Measurements from ENCODE around the gene DPP7.
"Not testable (repeated sequence)": the region's sequence is repeated elsewhere in the genome, so short reads cannot be mapped to it uniquely, and the experiment has no call there.

The DPP7 gene

DNA sequence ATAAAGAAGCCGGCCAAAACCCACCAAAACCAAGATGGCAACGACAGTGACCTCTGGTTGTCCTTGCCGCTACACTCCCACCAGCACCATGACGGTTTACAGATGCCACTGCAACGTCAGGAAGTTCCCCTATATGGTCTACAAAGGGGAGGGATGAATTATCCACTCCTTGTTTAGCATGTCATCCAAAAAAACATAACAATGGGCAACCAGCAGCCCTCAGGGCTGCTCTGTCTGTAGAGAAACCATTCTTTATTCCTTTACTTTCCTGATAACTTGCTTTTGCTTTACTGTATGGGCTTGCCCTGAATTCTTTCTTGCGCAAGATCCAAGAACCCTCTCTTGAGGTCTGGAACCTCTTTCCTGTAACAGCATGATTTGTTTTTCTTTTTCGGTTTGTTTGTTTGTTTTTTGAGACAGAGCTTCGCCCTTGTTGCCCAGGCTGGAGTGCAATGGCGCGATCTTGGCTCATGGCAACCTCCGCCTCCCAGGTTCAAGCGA, 39.2 kb downstream of the DPP7 start:
- DNase-seq: no peak

DNA sequence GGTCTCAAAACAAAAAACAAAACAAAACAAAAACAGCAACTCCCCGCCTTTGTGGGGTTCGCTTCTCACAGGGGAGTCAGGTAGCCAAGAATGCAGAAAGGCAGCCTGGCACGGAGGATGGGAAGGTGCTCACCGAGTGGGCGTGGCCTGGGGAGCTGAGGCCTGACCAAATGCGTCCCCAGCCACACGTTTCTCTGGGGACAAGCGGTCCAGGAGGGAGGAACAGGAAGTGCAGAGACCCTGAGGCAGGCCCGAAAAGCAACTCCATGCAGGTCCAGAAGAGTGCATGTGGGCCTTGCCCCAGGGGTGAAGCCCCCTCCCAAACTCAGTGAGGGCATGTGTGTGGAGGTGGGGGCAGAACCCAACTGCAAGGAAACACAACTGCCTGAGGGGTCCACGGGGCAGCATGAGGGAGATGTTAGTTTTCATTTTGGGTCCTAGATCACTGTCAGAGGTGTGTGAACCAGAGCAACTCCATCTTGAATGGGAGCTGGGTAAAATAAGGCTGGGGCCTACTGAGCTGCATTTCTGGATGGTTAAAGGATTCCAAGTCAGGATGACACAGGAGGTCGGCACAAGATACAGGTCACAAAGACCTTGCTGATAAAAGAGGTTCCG, 39.8 kb downstream of the DPP7 start:
- no peak for DNase-seq

- no peak for DNase-seq
Measured at GRCh38 chr9:137073992-137074399, 40.5 kb downstream of the DPP7 start.

DNA sequence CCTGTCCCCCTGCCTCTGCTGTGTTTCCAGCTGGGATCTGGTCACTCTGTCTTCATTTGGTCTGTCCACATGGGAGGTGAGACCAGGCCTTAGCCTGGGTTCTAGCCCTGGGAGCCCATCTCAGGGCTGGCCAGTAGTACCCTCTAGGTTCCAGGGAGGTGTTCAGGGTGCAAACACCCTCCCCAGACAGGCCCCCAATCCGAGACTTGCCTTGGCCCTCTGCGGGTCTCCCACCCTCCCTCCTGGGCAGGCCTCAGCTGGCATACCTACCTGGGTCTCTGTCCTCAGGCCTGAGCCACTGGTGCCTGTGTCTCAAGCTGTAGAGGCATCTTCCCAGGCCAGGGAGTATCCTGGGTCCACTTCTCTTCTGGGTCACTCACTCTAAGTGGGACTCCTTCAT, 43.3 kb downstream of the DPP7 start:
- DNase-seq: no peak

GRCh38 chr9:137070906-137071275, 43.6 kb downstream of the DPP7 start:
- DNase-seq: peak in 55 of 56 donors; percentile 25 to 95 (median 79)

- DNase-seq: peak in 55 of 56 donors; percentile 46 to 91 (median 75)
Measured at GRCh38 chr9:137070201-137070905, 44.2 kb downstream of the DPP7 start, which contains the start of gene SAPCD2. SAPCD2 (minus strand) TSS chr9:137070557; CDS start chr9:137070460, 97 bp downstream.

GRCh38 chr9:137069508-137070091, 44.9 kb downstream of the DPP7 start:
- DNase-seq: no peak

DNA sequence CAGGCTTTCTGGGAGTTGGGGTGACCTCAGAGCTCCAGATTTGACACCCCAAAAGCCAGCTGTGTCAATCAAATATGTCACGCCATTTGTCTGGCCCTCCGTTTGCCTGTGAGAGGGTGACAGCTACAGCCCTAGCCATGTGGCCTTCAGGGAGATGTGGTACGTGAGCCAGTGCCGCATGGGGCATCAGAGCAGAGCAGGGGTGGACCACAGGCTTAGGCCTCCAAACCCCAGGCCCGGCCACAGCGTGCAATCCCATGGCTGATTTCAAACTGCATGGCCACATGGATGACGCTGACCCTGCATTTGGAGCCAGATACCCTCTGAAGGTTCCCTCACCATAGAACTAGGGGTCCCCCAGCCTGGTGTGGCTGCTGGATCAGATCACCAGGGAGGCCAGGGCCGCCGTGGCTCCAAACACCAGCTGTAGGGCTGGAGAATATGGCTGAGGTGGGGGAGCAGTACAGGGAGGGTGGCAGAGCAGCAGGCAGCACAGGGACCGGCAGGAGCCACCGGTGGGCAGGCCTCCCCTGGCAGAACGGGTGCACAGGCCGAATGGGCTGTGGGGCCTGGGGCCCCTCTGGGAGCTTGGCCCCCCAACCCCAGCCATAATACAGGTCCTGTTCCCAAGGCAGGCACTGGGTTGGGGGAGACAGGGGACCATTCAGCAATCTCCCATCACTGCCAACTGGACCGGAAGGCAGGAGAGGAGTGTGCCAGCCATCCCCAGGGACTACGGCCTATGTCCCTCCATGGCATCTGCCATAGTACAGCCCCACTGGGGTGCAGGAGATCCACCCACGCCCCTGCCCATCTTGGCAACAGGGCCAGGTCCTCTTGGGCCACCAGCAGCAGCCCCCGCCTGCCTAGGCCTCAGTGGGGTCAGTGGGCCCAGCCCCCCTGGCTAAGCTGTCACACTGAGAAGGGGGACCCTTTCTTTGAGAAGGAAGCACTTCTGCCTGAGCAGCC, 45.7 kb downstream of the DPP7 start:
- DNase-seq: peak in 1 of 56 donors; percentile 14

DNA sequence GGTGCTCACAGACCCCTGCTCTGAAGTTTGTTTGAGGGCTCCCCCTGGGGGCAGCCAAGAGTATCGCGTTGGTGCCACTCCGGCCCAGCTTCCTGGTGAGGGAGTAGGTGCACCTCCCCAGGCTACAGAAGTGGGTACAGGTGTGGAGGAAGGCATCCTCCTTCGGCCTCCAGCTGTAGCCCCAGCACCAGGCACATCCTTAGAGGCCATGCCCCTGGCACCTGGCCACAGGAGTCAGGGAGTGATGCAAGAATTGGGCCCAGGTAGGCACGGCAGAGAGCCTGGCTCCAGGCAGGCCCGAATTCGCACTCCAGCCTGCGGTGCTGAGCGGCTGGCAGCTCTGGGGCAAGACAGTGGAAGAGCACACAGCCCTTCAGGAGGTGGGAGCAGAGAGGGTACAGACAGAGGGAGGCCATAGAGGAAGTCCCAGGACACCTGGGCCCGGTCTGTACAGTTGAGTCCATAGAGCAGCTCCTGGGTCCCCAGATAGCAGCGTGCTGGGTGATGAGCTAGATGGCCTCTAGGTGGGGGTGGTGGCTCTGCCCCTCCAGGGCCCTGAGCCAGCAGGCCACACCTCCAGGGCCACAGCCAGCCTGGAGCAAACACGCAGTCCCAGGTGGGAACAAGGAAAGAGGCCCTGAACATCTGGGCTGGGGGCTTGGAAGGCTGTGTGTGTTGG, 46.5 kb downstream of the DPP7 start:
- peak in 49 of 56 donors; percentile 20 to 88 (median 56) for DNase-seq

DNA sequence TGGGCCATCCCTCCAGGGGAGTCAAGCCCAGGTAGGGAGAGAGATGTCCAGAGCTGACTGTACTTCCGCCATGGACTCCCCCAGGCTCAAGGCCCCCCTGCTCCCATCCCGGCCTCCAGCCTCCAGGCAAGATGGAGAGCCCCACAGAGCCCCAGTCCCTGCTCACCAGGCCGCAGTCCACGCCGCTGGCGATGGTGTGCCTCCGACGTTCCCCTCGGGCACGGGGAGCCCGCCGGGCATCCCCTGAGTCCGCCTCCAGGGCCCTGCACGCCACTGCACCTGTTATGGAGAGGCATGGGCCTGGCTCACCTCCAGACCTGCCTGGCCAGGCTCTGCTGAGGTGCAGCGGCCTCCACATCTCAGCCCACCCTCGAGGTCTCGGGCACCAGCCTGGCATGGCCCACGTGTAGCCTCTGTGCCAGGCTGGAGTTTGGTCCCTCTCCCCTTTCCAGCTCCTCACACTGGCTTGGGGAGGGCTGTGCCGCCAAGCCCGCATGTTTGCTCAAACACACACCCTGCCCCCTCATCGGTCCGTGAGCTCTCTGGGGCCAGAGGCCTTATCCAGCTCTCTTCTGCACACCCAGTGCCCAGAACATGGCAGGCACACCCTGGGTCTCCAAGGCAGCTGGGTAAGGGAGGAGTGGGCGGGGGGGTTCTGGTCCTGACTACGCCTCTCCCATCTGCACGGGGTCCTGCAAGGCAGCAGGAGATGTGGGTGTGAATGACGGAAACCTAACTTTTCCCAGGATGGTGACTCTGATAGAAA, 48.3 kb downstream of the DPP7 start:
- no peak for DNase-seq

DNA sequence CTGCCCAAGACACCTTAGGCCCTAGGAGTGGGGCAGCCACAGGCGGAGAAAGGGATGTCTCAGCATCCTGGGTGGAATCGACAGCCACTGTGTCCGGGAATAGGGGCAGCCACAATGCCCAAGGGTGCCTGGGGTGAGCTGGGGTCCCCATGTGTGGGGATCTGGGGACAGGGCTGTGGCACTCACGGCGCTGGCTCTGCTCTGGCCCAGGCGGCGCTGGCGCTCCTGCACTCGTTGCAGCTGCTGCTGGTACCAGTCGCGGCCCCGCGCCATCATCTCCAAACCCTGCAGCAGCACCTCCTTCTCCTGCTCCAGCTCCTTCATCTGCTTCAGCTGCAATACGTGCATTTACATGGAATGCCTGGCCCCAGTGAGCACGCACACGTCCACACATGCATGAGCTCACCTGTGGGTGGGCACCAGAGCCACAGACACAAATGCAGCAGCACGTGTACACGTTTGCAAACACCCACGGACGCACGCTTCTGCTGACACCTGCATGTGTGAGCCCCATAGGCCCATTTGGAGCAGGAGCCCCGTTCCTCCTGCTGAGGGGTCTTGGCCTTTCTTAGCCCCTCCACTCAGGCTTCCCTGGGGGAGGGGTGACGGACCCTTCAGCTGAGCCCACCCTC, 49.1 kb downstream of the DPP7 start:
- DNase-seq: no peak

- no peak for DNase-seq
Measured at GRCh38 chr9:137064880-137065164, 49.7 kb downstream of the DPP7 start.

DNA sequence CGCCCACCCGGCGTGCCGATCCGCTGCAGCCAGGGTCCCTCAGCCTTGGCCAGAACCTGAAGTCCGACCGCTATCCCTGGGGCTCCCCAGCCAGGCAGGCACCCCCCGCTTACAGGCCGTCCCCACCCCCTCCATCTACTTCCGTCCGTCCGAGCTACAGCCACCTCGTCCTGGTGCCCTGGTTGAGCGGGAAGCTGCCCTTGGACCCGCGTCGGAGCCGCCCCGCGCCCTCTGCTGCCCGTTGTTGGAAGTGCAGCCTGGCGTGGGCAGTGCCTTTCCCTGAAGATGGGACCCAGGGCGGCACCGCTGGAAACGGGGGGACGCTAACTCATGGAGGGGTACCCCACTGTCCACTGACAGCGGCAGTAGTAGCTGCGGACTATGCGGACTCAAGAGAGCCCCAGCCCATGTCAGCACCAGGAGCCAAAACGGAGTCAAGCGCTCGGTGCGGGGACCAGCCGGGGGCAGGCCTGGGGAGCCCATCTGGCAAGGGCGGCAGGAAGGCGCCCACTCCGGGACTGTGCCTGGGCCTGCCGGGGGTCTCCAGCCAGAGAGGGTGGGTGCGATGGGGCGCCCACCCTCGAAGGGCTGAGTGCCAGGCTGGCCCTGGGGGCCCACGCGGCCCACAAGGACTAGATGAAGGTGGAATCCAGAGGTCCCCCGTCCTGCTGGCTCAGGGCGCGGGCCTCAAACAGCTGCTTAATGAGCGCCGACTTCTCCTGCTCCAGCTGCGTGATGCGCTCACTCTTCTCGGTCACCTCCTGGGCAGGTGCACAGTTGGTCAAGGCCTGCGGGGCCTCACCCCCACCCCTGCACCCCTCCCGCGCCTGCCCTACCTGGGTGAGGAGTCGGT, 50.3 kb downstream of the DPP7 start:
- DNase-seq: peak in 39 of 56 donors; percentile 9 to 77 (median 41)

DNA sequence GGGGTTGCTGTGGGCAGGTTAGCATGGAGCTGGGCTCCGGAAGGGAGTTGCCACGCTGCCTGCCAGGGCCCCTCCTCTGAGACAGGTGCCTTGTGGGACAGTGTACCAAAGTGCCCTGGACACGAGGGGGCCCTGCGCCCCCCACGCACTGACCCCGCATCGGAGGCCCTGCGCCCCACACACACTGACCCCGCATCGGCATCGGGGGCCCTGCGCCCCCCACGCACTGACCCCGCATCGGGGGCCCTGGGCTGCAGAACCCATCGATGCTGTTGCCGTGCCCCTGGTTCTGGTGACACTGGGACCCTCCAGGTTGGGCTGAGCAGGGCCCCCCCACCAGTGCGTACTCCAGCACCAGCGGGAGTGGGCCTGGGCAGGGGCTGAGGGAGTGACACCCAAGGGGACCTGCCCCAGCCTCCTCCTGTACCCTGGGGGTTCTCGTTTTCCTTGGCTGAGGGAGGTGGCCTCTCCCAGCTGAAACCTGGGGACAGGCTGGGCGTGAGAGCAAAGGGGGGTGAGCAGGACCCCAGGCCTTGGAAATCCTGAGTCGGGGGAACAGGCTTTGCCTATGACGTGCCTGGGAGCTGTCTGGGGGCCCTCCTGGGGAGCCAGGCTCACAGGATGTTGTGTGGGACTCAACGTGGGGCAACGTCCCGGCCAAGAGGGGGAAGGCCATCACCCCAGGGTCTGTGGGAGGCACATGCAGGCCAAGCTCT, 51.1 kb downstream of the DPP7 start:
- DNase-seq: no peak

GRCh38 chr9:137062798-137063197, 51.7 kb downstream of the DPP7 start:
- not testable (repeated sequence) for DNase-seq

- no peak for DNase-seq
Measured at GRCh38 chr9:137062384-137062783, 52.1 kb downstream of the DPP7 start.

Data from amygdala (tissue), 56 donors.